Fibroblast of skin of scalp (primary cell): ENCODE results near the gene BRMS1L.
A peak's percentile ranks its signal among the peaks of the same experiment; 100 is the strongest.

Experiments
- DNase-seq: peaks from one replicate; pipeline ENCODE4 v3.0.0-alpha.2; 2013

BRMS1L gene

DNA sequence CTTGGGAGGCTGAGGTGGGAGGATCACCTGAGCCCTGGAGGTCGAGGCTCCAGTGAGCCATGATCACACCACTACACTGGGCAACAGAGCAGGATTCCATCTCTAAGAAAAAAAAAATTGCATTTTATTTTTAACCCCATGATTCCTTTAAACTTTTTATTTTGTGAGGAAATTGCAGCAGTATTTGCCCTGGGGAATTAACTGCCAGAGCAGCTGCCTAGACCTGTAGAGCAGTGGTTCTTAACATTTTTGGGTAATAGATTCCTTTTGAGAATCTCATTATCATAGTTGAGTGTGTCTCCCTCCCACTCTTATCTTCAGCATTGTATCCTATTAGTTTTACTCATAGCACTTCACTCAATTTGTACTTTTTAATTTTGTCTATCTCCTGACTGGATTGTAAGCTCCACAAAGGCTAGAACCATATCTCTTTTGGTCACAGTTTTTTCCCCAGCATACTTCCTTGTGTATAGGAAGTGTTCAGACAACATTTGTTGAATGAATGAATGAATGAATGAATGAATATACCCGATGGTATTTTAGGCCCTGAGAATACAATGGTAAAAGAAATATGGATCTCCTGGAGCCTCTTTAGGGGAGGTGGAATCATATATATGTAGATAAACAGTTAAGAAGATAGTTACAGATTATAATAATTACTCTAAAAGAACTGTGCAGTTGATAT lies 40.6 kb downstream of the BRMS1L start:
- no peak for DNase-seq

DNA sequence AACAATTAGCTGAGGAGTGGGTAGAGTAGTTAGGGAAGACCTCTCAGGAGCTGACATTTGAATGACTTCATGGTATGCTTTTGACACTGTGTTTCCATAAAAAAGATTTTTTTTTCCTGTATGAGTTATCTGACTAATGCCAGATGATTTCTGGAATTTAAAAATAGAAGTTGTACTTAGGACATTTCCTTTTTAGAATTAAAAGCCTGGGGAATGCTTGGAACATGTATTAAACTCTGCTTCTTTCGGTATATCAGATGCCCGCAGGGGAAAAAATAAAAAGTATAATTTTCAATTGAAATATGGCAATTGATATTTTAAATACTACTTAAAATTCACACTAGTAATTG lies 41.1 kb downstream of the BRMS1L start:
- peak; percentile 29 for DNase-seq

DNA sequence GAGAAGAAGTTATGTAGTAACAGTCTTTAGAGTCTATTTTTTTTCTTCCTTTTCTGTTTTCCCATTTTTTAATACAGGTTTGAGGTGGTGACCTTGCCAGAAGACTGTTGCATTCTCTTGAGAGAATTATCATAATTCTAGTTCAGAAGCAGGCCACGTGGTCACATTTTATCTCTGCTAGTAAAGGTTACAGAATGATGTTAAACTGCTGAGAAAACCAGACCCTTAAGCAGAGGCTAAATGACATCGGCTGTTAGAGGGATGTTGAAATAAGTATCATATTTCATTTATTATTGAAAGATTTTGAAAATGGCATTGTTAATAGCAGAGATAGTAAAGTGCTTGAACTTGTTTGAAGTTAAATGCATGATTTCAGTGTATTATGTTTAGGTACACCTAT lies 49.2 kb downstream of the BRMS1L start:
- no peak for DNase-seq

DNA sequence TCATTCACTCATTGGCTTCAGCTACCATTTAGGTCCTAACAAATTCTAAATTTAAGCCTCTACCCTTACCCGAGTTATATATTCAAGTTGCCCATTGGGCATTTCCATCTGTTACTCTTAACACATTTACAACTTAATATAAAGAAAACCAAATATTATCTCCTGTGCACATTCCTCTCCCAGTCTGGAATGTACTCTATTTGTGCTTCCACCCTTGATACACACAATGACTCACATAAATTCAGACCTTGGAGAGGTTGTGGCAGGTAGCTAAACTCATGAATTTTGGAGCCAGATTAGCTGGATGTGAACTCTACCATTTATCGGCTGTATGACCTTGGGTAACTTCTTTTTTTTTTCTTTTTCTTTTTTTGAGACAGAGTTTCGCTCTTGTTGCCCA lies 51.1 kb downstream of the BRMS1L start:
- DNase-seq: no peak

DNA sequence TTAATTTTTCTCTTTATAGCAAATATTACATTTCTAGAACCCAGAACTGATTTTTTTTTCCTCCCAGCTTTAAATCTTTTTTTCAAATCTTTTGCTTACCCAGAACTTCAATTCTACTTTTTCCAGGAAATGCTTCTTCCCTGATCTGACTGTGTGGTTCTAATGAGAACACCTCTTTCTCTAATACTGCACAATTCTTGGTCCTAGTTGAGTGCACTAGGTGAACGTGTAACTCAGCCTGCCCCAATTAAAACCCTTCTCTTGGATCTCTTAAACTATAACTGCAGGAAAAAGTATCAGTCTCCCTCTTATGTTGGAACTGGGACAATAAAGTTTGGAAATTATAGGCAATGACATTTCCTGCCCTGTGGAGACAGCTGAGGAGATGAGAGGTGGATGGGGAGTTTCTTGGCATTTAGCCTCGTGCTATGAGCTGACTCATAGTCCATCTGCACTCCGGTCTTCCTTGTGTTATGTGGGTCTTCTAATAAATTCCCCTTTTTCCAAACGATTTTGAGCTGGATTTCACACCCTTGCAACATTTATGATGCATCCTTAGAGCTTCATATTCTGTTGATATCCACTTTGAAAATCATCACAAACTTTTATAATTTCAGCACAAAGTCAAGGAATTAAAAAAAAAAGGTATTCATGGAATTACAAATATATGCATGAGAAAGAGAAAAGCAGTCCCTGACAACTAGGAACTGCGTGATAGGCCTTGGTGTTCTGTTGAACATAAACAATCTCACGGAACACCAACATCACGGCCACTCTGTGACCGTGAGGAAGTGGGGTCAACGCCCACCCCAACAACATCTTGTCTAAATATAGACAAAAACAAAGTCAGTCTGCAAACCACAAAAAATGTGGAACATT lies 52.4 kb downstream of the BRMS1L start:
- peak; percentile 90 for DNase-seq

DNA sequence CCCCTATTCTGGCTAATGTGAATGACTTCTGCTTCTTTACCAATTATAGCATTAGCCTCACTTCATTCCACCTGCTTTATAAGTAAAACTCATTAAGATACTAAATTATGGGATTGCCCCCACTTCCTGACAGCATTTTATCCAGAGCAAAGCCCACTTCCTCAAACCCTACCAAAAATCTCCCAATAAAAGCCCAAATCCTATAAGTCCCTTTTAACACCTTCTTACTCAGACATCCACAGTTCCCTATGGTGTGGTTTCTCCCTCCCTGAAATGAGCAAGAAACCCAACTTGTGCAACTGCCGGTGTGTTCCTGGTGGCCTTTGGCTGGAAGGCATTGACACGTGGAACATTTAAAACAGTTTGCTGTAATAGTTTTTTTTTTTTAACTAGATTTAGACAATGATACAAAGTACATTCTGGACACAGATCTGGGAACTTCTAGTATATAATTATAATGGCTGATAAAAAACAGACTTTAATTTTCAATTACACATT lies 53.1 kb downstream of the BRMS1L start:
- DNase-seq: peak; percentile 19

DNA sequence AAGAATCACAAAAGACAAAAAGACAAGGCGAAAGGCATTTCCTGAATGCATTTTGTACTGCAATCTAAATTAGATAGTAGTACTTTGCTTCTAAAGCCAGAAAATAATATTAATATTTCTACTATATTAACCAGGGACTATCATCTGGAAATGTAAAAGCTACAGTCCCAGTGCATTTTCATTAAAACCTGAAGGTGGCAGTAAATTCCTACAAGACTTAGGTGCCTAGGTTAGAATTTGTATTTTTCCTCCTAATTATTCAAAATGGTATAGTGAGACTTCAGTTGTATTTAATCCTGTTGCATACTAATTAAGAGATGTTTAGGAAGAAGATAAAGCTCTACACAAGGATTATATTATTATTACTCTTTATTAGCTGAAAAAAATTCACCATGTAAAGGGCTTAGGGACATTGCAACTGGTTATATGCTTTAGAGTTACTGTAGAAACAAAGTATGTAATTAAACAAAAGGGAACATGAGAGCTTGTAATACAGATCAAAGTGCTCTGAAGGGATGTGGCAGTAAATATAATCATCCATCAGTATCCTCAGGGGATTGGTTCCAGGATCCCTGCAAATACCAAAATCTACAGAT lies 53.6 kb downstream of the BRMS1L start:
- DNase-seq: no peak

DNA sequence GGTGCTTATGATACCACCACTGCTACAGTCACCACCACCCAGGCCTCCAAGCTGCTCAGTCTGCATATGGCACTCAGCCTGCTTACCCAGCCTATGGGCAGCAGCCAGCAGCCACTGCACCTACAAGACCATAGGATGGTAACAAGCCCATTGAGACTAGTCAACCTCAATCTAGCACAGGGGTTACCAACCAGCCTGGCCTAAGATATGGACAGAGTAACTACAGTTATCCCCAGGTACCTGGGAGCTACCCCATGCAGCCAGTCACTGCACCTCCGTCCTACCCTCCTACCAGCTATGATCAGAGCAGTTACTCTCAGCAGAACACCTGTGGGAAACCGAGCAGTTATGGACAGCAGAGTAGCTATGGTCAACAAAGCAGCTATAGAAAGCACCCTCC lies 55.1 kb downstream of the BRMS1L start:
- DNase-seq: no peak

DNA sequence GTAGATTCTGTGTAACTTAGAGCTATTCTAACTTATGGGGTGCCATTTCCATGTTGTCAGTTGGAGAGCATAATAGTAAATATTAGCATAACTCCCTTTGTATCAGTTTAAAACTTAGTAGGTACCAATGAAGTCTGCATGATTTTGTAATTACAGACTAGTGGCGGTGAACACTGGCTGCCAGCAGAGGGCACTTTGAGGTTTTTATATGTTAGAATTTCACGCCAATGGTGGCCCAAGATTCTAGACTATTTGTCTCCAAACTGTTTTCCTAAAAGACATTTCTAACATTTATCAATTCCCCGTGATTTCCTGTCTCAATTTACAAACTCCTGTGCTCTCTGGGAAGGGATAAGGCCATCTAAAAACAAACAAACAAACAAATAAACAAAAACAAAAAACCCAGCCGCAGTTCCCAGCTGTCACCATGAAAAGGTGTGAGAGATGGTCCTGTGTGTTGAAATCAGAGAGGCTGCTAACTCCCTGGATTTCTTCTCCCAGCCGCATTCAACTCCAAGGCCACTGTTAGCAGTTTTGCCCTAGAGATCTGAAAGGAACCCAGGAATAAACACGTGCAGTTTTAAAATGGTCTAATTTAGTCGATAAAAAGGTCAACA lies 57.6 kb downstream of the BRMS1L start:
- DNase-seq: peak; percentile 42

DNA sequence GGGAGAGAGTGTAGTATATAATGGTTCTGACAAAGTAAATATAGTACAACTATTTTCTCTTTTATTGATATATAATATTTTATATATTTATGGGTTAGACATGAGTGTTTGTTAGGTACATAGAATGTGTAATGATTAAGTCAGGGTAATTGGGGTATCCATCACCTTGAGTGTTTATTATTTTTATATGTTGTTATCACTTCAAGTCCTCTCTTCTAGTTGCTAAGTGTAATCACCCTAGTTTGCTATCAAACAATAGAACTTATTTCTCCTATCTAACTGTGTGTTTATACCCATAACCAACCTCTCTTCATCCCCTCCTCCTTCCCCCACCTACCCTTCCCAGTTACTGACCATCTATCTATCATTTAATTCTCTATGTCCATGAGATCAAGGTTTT lies 64.2 kb downstream of the BRMS1L start:
- DNase-seq: no peak

DNA sequence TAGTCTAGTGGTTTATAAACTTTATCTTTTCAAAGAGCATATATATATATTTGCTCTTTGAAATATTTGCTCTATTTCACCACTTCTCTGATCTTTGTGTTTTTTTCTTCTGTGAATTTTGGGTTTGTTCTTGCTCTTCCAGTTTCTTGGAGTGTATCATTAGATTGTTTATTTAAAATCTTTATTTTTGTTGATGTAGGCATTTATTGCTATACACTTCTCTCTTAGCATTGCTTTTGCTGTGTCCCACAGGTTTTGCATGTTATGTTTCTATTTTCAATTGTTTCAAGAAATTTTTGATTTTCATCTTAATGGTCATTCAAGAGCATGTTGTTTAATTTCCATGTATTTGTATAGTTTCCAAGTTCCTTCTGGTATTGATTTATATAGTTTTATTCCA lies 69.1 kb downstream of the BRMS1L start:
- DNase-seq: no peak

DNA sequence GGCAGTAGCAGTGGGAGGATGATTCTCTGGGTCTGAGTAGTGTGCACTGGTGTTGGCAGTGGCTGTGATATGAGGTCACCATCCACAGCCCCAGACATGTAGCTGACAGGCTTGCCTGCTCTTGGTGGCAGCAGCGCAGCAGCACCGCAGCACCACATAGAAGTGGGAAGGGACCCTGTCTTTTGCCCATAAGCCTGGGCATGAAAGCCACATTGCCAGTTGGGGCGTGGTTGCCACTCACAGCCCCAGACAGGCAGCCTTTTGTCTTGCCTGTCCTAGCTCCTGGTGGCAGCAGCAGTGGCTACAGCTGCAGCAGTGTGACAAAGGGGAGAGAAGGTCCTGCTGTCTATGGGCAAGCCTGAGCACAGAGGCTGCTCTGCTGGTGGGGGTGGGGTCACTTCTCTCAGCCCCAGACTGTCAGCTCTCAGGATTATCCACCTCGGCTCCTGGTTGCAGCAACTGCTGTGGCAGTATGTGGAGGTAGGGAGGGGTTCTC lies 71.5 kb downstream of the BRMS1L start:
- DNase-seq: no peak

DNA sequence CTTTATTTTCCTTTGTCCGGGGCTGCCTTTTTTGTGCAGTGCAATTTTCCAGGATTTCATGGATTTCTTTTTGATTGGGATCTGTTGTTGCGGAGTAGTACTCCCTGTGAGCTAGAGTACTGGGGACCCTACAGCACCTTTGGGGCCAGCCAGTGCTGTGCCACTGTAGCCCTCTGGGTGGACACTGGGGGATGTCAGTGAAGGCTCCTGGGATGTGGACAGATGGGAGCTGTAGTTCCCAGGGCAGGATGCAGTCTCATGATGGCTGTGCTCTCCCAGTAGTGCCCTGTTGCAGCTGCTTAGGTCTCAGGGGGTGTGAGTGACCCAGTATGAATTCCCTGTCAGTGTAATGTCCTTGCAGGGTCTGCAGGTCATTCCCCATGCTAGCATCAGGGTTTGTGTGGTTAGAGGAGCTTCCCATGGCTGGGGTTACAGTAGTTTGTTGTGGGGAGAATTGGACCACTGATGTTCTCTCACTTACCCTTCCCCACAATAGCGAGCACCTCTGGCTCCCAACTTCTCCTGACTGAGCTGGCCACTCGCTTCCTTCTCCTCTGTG lies 72.2 kb downstream of the BRMS1L start:
- no peak for DNase-seq

DNA sequence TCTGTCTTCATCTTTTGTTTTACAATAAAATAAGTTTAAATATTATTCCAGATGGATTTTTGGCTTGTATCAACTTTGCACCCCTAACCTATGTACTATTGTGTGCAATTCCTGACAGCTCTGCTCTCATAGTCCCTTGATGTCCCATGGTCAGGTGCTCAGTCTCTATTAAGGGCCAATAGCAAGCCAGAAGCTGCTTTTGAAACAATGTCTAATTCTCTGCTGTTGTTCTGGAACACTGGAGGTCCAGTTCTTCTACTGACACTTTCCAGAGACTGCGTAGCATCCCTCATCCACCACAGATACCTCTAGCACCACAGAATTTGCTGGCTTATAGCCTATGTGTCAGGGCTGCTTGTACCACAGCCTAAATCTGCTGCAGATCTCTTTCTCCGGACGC lies 74.6 kb downstream of the BRMS1L start:
- no peak for DNase-seq

DNA sequence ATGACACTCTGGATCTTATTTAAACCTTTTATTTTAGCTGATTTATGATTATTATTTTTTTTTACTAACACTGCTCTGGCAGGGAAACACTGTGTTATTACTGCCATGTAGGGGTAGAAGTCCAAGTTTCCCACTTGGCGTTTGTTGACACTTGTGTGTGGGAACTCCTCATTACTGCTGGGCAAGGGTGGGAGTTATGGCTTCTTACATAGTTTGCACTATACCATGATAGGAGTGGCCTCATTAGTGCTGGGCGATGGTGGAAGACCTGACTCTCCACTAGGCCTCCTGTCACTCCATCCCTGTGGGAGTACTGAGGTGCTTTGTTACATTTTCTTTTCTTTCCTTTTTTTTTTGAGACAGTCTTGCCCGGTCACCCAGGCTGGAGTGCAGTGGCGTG lies 83.5 kb downstream of the BRMS1L start:
- DNase-seq: no peak

DNA sequence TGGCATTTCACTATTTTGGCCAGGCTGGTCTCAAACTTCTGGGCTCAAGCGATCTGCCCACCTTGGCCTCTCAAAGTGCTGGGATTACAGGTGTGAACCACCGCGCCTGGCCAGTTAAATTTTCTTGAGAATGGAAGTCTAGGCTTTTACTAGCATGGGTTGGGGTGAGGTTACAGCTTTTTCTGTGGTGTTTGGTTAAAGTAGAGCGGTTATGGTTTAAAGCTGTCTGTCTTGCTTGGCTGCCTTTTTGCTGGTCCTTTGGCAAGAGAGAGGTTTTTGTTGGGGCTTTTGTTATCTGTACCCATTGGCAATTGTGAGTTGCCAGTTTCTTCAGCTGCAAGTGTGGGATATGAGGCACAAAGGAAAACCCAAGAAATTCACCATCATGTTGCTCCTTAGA lies 84.1 kb downstream of the BRMS1L start:
- no peak for DNase-seq

DNA sequence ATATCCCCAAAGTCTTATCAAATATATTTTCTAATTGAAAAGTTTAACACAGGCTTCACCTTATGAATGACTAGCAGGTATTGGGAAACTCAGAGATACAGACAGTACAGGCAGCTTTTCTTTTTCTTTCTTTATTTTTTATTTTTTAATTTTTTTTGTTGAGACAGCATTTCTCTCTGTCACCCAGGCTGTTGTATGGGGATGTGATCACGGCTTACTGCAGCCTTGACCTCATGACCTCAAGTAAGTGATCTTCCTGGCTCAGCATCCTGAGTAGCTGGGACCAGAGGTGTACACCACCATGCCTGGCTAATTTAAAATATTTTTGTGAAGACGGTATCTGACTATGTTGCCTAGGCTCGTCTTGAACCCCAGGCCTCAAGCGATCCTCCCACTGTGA lies 85.0 kb downstream of the BRMS1L start:
- no peak for DNase-seq

DNA sequence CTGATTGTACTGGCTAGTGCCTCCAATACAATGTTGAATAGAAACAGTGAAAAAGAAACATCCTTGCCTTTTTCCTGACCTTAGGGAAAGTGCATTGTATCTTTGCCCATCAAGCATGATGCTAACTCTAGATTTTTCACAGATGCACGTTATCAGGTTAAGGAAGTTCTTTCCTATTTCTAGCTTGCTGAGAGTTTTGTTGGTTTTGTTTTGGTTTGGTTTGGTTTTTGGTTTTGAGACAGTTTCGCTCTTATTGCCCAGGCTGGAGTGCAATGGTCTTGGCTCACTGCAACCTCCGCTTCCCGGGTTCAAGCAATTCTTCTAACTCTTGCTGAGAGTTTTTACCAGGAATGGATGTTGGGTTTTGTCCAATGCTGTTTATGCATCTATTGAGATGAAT lies 89.0 kb downstream of the BRMS1L start:
- DNase-seq: no peak

DNA sequence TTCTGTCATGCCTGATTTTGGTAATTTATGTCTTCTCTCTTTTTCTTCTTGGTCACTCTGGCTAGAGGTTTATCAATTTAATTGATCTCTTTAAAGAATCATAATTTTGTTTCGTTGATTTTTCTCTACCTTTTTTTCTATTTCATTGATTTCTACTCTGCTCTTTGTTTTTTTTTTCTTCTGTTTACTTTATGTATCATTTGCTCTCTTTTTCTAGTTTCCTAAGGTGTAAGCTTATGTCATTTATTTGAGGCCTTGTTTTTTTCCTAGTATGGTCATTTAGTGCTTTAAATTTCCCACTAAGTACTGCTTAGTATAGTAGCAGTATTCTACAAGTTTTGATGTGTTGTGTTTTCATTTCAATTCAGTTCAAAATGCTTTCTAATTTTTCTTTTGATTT lies 89.6 kb downstream of the BRMS1L start:
- DNase-seq: no peak
